Testis (tissue), 5 donors: ENCODE measurements around the gene CLNS1A. TPM values are rescaled to one million over a fixed set of nuclear protein-coding genes. Genes with fewer than 3 reads are reported as not detected.
A peak's percentile ranks its signal among the peaks of the same experiment; 100 is the strongest.

Experiments
- DNase-seq: peaks from one replicate; pipeline ENCODE4 v3.0.0-alpha.2; 2019
- H3K27ac ChIP-seq, 2 donors: fragments of 200-600 bp; sonication (generic); one replicate each; pipeline ENCODE4 v1.5.1; 2019
- H3K27me3 ChIP-seq: fragments of 200-600 bp; sonication (generic); one replicate; pipeline ENCODE4 v1.5.1; 2019
- H3K36me3 ChIP-seq: fragments of 200-600 bp; sonication (generic); one replicate; pipeline ENCODE4 v1.5.1; 2017; ENCODE audit warnings: low read depth; ENCODE audit errors: missing control alignments
- H3K4me1 ChIP-seq: fragments of 200-600 bp; sonication (generic); one replicate; pipeline ENCODE4 v1.5.1; 2019
- H3K4me3 ChIP-seq, 2 donors: fragments of 200-600 bp; sonication (generic); one replicate each; pipeline ENCODE4 v1.5.1; 2017 to 2019
- H3K9me3 ChIP-seq: fragments of 200-600 bp; sonication (generic); one replicate; pipeline ENCODE4 v1.5.1; 2017
- POLR2A ChIP-seq: fragments of 450-650 bp; IDR thresholded peaks from one replicate; pipeline ENCODE4 v1.6.1; 2017; ENCODE audit warnings: antibody characterized with exemption, mild to moderate bottlenecking, moderate library complexity
- WGBS, 2 donors: methylation state at CpG; one replicate each; pipeline ENCODE4 v1.1.5; 2018; 5-methylcytosine and 5-hydroxymethylcytosine counted together
- intact Hi-C: fragments of 100-400 bp; cut with DNase I; formaldehyde crosslinking; loops from one replicate; pipeline ENCODE4 v1.15.1; 2023; ENCODE audit warnings: low total_unique reads
- long read RNA-seq, 2 donors: transcript quantifications; one replicate each; lab custom pipeline, GENCODE V29; 2026
- polyA plus RNA-seq: library from polyadenylated mRNA; stranded (reverse); fragments of 350-450 nt; fragmentation: Illumina TruSeq; extraction: RNeasy Lipid Tissue Mini Kit (QIAGEN cat#74804); gene quantifications from one replicate; pipeline ENCODE4 v1.2.3, GENCODE V29; 2014; ENCODE audit warnings: low read depth, low replicate concordance; ENCODE audit not compliant: insufficient read depth
- total RNA-seq, 2 donors: library from RNA; depleted of rRNA; stranded (reverse); fragments of >200 nt; gene quantifications; one replicate each; pipeline ENCODE4 v1.2.3, GENCODE V29; 2016
- TF ChIP-seq, protein P1 (sequence below), 3 experiments: fragments of 450-650 bp in 2 of 3; fragments of 200-600 bp in 1 of 3; sonication (generic) in 1 of 3; IDR thresholded peaks; one replicate each; pipeline ENCODE4 v1.5.1; 2016 to 2019; ENCODE audit warnings: antibody characterized with exemption in 3 of 3, mild to moderate bottlenecking in 2 of 3, moderate library complexity in 1 of 3

Gene CLNS1A, protein sequence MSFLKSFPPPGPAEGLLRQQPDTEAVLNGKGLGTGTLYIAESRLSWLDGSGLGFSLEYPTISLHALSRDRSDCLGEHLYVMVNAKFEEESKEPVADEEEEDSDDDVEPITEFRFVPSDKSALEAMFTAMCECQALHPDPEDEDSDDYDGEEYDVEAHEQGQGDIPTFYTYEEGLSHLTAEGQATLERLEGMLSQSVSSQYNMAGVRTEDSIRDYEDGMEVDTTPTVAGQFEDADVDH
- total RNA-seq = 10 to 100 TPM; 42.6 to 92.6 TPM
- 101 TPM for polyA plus RNA-seq
- long read RNA-seq, donor 1, transcript CLNS1A-204 (7 exons, 2,993 nt) = major isoform, 48 of 1,278 reads
- long read RNA-seq, donor 1, partial matches to known transcripts = 1,174 of 1,278 reads
- long read RNA-seq, donor 1, other reads (novel, unspliced or antisense) = 55 of 1,278 reads
- long read RNA-seq, donor 2, transcript CLNS1A-204 (7 exons, 2,993 nt) = major isoform, 32 of 276 reads
- long read RNA-seq, donor 2, partial matches to known transcripts = 173 of 276 reads
- long read RNA-seq, donor 2, other reads (novel, unspliced or antisense) = 69 of 276 reads

GRCh38 chr11:77637345-77638165 is at the start of gene CLNS1A:
Gene CLNS1A (minus strand): TSS chr11:77637794. CDS start chr11:77637714, 80 bp downstream.
- DNase-seq = peak; percentile 95
- no peaks in the 10 kb centered on the region for H3K27me3 ChIP-seq
- H3K9me3 ChIP-seq = no peaks in the 10 kb centered on the region
- intact Hi-C loops = no loop called here
- H3K36me3 ChIP-seq = no peaks in the 10 kb centered on the region
- peak within 1 kb of the TSS; percentile 96 to 99 for H3K4me3 ChIP-seq
- 1% methylated on average over 34 to 41 of the region's 41 CpGs for WGBS, 2 donors
- H3K4me1 ChIP-seq = peaks cover 6% of the 10 kb centered on the region
- peak within 1 kb of the TSS; percentile 76 to 83 for H3K27ac ChIP-seq
- TF ChIP-seq, protein P1, sequence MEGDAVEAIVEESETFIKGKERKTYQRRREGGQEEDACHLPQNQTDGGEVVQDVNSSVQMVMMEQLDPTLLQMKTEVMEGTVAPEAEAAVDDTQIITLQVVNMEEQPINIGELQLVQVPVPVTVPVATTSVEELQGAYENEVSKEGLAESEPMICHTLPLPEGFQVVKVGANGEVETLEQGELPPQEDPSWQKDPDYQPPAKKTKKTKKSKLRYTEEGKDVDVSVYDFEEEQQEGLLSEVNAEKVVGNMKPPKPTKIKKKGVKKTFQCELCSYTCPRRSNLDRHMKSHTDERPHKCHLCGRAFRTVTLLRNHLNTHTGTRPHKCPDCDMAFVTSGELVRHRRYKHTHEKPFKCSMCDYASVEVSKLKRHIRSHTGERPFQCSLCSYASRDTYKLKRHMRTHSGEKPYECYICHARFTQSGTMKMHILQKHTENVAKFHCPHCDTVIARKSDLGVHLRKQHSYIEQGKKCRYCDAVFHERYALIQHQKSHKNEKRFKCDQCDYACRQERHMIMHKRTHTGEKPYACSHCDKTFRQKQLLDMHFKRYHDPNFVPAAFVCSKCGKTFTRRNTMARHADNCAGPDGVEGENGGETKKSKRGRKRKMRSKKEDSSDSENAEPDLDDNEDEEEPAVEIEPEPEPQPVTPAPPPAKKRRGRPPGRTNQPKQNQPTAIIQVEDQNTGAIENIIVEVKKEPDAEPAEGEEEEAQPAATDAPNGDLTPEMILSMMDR (IDR thresholded peaks at IDR 0.05) = no peak
- TF ChIP-seq POLR2A = no peak

DNA sequence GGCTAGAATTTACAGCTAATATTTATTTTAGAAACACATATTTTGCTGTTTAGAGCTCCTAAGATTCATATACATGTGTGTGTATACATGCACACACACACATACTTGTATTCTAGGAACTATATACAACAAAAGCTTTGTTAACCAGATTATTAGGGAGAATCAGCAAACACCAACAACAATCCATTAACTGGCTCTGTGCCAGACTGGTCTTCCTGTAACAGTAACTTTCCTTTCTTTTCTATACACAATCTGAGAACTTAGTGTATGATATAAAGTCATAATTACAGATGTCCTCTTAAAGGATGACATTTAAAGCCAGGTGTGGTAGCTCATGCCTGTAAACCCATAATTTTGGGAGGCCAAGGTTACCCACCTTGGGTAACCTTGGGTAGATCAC is 49.5 kb upstream of the CLNS1A start:
- intact Hi-C loops = no loop called here
- Histone ChIP-seq H3K36me3 (no peaks in the 10 kb centered on the region), H3K9me3 (no peaks in the 10 kb centered on the region), H3K27ac (no peak overlapping the region), H3K27me3 (no peaks in the 10 kb centered on the region), H3K4me3 (no peak overlapping the region), H3K4me1 (no peaks in the 10 kb centered on the region)
- TF ChIP-seq POLR2A = no peak
- TF ChIP-seq, protein P1 (IDR thresholded peaks at IDR 0.05) = no peak
- no peak for DNase-seq

- Histone ChIP-seq H3K36me3 (no peaks in the 10 kb centered on the region), H3K9me3 (no peaks in the 10 kb centered on the region), H3K27ac (no peak overlapping the region), H3K27me3 (no peaks in the 10 kb centered on the region), H3K4me3 (no peak overlapping the region), H3K4me1 (no peaks in the 10 kb centered on the region)
- WGBS, 2 donors = 90% methylated on average over 3 of the region's 3 CpGs
- no peak for TF ChIP-seq POLR2A
- TF ChIP-seq, protein P1 (IDR thresholded peaks at IDR 0.05) = no peak
- DNase-seq = no peak
- intact Hi-C loops = no loop called here
Observed at GRCh38 chr11:77677138-77677537, 39.5 kb upstream of the CLNS1A start.

GRCh38 chr11:77672264-77672663 is 34.7 kb upstream of the CLNS1A start:
- no peak overlapping the region for H3K27ac ChIP-seq
- no peak overlapping the region for H3K4me3 ChIP-seq
- H3K4me1 ChIP-seq = no peaks in the 10 kb centered on the region
- H3K9me3 ChIP-seq = no peaks in the 10 kb centered on the region
- no peak for DNase-seq
- intact Hi-C loops = no loop called here
- TF ChIP-seq, protein P1 (IDR thresholded peaks at IDR 0.05) = no peak
- no peaks in the 10 kb centered on the region for H3K36me3 ChIP-seq
- 95 to 97% methylated on average over 1 of the region's 1 CpG for WGBS, 2 donors
- no peaks in the 10 kb centered on the region for H3K27me3 ChIP-seq
